ENCODE measurements around the gene SLMAP. TPM values are rescaled to one million over a fixed set of nuclear protein-coding genes. Genes with fewer than 3 reads are reported as not detected.

The SLMAP gene
- total RNA-seq, 1 donor = 44.1 TPM

DNA sequence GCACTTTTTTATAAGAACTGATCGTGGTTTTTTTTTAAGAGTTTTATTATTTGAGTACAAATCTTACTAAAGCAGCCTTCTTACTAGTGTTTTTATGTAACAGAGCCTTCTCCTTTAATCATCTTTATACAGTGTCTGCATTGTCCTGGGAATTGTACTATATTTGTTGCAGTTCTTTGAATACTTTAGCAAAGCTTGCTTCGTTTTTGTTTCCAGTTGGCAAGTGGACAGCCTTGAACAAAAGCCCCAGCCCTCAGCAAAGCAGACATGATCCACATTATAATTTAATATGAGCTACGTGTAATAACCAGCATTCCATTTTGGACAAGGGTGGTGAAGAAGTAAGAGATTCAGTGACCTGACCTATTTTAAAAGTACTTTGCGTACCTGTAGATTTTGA, 139.9 kb downstream of the SLMAP start:
- TF ChIP-seq, protein P1, sequence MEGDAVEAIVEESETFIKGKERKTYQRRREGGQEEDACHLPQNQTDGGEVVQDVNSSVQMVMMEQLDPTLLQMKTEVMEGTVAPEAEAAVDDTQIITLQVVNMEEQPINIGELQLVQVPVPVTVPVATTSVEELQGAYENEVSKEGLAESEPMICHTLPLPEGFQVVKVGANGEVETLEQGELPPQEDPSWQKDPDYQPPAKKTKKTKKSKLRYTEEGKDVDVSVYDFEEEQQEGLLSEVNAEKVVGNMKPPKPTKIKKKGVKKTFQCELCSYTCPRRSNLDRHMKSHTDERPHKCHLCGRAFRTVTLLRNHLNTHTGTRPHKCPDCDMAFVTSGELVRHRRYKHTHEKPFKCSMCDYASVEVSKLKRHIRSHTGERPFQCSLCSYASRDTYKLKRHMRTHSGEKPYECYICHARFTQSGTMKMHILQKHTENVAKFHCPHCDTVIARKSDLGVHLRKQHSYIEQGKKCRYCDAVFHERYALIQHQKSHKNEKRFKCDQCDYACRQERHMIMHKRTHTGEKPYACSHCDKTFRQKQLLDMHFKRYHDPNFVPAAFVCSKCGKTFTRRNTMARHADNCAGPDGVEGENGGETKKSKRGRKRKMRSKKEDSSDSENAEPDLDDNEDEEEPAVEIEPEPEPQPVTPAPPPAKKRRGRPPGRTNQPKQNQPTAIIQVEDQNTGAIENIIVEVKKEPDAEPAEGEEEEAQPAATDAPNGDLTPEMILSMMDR (IDR thresholded peaks at IDR 0.05; ENCODE audit: insufficient read depth, low read length) = no peak
- no peak overlapping the region for H3K4me3 ChIP-seq (ENCODE audit: low read depth, low read length)
- peak; percentile 14 for DNase-seq (ENCODE audit: low read depth)

DNA sequence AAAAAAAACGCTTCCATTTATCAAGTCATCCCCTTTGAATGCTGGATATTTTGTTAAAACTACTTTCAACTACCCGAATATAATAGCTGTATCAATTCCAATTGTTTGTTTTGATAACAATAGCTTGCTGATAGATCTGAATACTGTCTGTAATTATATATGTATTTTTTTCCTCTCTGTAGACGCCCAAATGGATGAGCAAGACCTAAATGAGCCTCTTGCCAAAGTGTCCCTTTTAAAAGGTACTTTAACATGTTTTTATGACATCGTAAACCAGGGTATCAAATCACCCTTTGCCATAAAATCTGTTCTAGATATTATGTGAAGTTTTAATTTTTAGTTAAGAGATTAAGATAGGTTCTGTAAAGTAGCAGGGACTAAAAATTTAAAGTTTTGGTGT, 140.6 kb downstream of the SLMAP start:
- no peak for DNase-seq (ENCODE audit: low read depth)
- TF ChIP-seq, protein P1 (IDR thresholded peaks at IDR 0.05; ENCODE audit: insufficient read depth, low read length) = no peak
- H3K4me3 ChIP-seq (ENCODE audit: low read depth, low read length) = no peak overlapping the region

DNA sequence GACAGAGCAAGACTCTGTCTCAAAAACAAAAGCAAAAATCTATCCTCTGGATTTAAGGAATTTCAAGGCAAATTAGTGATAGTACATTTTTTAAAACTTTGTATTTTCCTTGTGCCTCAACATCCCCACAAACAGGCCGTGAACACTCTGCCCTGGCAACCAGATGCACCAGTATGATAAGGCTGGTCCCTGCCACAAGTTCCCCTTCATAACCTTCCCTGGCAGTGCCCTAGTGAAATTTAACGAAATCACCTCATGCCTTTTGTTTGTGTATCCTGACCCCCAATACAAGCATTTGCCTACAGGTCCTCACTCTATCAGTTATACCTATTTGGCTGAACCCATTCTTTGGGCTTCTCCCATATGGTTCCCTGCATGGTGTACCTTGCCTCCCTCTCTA, 144.7 kb downstream of the SLMAP start:
- H3K4me3 ChIP-seq (ENCODE audit: low read depth, low read length) = no peak overlapping the region
- TF ChIP-seq, protein P1 (IDR thresholded peaks at IDR 0.05; ENCODE audit: insufficient read depth, low read length) = no peak
- DNase-seq (ENCODE audit: low read depth) = no peak

DNA sequence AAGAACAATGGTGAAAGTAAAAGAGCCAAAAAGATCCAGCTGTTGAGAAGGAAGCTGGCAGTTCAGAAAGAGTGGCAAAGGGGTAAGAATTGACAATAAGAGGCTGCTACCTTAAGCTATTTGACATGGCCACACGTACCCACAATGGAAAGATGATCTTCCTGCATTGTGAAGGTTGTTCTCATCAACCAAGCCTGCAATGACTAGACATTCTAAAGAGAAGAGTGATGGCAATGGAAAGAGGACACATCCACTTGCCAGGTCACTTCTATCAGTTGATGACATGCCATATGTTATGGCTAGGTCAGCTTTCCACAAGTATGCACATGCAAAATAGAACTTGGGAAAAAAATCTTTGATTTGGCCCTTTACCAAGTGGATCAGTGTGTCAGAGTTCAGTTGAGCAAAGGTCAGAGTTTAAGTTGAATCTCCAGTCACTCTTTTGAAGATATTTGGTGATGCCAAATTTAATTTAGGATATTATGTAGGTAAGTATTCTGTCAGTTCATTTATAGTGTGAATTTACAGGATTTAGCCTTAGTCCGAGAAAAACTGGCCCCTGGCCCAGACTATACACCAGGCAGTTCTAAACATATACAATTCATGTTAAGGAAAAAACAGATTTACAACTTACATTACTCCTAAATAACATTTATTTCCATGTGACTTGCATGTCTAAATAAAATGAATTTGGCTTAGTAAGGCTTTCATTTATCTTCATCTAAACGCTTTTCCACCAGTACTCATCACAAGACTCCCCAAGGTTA, 147.2 kb downstream of the SLMAP start:
- H3K4me3 ChIP-seq (ENCODE audit: low read depth, low read length) = no peak overlapping the region
- TF ChIP-seq, protein P1 (IDR thresholded peaks at IDR 0.05; ENCODE audit: insufficient read depth, low read length) = no peak
- DNase-seq (ENCODE audit: low read depth) = no peak

DNA sequence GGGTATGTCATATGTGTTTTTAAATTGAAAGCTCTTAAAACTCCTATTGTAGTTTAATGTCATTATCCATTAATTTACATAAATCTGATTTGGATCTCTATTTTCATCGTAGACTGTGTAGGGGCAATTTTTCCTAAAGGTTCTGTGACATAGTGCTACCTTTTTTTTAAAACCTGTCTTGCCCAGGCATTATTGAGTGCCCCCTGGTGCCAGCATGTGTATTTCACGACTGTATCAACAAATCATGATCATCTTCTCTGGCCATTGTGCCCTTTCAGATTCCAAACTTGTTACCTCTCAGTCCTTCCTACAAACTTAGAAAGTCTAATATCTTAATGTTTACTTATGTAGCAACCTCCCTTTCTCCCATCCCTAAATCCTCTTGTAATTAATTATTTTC, 154.9 kb downstream of the SLMAP start:
- no peak overlapping the region for H3K4me3 ChIP-seq (ENCODE audit: low read depth, low read length)
- DNase-seq (ENCODE audit: low read depth) = peak; percentile 18
- TF ChIP-seq, protein P1 (IDR thresholded peaks at IDR 0.05; ENCODE audit: insufficient read depth, low read length) = peak; percentile 32

DNA sequence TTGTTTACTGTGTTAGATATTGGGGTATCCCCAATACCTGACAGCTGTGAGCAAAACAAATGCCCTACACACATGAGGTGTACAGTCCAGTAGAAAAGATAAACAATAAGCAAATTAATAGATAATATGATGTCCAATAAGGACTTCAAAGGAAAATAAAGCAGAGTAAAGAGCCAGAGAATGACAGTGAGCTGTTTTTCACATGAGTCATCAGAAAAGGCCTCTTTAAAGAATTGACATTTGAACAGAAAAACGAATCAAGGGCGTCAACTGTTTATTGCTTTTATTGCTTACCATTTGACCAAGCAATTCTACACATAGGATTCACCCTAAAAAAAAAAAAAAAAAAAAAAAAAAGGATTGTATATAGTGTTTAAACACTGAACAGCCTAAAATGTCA, 155.5 kb downstream of the SLMAP start:
- DNase-seq (ENCODE audit: low read depth) = no peak
- H3K4me3 ChIP-seq (ENCODE audit: low read depth, low read length) = no peak overlapping the region
- TF ChIP-seq, protein P1 (IDR thresholded peaks at IDR 0.05; ENCODE audit: insufficient read depth, low read length) = no peak

DNA sequence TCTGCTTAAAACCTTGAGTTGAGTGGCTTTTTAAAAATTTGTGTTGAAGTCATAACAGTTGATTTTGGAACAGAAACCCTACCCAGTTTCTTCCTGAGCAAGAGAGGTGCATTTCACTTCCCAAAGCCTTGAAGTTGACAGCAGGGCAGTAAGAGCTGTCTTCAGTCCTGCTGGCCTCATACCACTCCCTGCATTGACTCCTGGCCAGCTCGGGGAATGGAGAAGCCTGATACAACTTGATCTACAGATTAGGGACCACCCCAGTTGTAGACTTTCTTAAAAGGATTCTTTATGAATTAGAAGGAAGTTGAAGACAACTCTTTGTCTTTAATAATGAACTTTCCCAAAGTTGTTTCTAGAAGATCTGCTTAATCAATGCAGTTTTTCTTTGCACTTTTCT, 161.5 kb downstream of the SLMAP start:
- H3K4me3 ChIP-seq (ENCODE audit: low read depth, low read length) = no peak overlapping the region
- TF ChIP-seq, protein P1 (IDR thresholded peaks at IDR 0.05; ENCODE audit: insufficient read depth, low read length) = no peak
- DNase-seq (ENCODE audit: low read depth) = peak; percentile 10
